AG09309 (cell line): ENCODE measurements around the gene SMNDC1.

Experiments
- DNase-seq: peaks from one replicate; pipeline ENCODE4 v3.0.0-alpha.2; 2010; ENCODE audit warnings: low read depth
- H3K4me3 ChIP-seq: 2 replicates; pipeline ENCODE4 v1.5.1; 2011; ENCODE audit warnings: mild to moderate bottlenecking, low read depth, low read length, moderate library complexity; ENCODE audit not compliant: control insufficient read depth
- TF ChIP-seq, protein P1 (sequence below): IDR thresholded peaks from 2 replicates; pipeline ENCODE4 v1.5.1; 2011; ENCODE audit warnings: mild to moderate bottlenecking, low read depth, low read length, inconsistent platforms; ENCODE audit not compliant: insufficient read depth, control insufficient read depth; ENCODE audit errors: missing control alignments

SMNDC1 gene

DNA sequence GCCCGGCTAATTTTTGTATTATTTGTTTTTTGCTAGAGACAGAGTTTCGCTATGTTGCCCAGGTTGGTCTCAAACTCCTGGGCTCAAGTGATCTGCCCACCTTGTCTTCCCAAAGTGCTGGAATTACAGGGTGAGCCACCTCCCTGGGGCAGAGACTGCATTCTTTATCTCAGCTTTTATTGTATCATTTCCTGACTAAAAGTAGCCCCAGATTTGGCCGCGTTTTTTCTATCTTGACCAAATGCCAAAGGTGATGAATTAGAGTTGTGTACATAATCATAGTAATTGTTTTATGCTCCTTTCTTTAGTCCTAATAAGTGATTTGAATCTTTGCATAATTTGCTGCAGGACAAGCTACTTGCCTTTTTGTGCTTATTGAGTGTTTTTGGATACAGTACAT lies 3.1 kb upstream of the SMNDC1 start:
- DNase-seq, result no peak
- no peak overlapping the region for H3K4me3 ChIP-seq
- TF ChIP-seq, protein P1, sequence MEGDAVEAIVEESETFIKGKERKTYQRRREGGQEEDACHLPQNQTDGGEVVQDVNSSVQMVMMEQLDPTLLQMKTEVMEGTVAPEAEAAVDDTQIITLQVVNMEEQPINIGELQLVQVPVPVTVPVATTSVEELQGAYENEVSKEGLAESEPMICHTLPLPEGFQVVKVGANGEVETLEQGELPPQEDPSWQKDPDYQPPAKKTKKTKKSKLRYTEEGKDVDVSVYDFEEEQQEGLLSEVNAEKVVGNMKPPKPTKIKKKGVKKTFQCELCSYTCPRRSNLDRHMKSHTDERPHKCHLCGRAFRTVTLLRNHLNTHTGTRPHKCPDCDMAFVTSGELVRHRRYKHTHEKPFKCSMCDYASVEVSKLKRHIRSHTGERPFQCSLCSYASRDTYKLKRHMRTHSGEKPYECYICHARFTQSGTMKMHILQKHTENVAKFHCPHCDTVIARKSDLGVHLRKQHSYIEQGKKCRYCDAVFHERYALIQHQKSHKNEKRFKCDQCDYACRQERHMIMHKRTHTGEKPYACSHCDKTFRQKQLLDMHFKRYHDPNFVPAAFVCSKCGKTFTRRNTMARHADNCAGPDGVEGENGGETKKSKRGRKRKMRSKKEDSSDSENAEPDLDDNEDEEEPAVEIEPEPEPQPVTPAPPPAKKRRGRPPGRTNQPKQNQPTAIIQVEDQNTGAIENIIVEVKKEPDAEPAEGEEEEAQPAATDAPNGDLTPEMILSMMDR, result no peak

DNA sequence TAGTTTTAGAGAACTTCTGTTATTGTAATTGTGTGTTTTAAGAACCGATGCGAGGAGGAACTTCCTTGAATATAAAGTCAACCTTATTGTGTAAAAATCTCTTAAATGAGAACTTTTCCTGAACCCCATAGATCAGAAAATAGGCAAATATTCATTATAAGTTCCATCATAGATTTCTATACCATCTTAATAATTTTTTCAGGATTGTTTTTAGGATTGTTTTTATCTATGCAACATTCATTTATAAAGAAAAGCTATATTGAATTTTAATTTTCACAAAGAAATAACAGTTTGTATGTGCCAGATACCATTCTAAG lies 1.7 kb upstream of the SMNDC1 start:
- TF ChIP-seq, protein P1, result no peak
- no peak for DNase-seq
- H3K4me3 ChIP-seq, result no peak overlapping the region

DNA sequence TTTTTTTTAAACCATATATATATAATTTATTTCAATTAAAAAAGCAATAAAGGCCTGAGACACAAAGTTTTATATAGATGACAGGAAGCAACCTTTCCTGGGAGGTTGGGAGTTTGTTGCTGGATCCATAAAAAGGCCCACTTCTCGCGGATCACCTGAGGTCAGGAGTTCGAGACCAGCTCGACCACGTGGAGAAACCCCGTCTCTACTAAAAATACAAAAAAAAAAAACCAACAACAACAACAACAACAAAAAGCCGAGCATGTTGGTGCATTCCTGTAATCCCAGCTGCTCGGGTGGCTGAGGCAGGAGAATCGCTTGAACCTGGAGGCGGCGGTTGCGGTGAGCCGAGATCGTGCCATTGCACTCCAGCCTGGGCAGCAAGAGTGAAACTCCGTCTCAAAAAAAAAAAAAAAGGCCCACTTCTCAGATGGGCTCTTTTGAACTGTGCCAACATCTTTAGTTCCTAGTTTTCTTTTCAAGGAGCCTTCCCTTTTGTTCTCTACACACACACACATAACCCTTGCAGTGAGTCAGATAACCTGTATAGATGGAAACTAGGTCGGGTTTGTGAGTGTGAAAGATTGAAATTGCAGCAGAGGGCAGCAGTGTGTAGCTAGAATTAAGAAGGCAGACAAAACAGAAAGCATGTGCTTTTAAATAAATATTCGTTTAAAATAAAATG lies 1.2 kb upstream of the SMNDC1 start:
- H3K4me3 ChIP-seq, result no peak overlapping the region

DNA sequence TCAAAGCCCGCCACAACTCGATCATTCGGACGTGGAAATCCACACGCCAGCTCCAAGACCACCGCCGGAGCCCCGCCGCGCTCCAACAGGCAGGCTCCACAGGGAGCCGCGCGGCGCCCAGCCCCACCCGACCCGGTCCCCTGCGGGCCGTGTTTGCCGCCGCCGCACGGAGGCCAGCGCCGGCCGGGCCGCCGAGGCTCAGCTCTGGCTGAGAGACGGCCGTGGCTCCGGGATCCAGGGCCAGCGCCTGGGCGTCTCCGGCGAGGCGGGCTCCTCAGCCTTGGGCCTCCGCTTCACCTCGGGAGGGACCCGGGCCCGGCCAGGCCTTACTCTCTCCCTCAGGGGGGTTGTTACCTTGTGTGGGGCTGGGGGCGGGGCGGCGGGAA lies 333 bp downstream of the SMNDC1 start:
- H3K4me3 ChIP-seq, result peak overlapping the region; percentile 53
- no peak for DNase-seq
- TF ChIP-seq, protein P1, result no peak

More for the DNA sequence above, 1.2 kb upstream of the SMNDC1 start:
- TF ChIP-seq, protein P1, result peak; percentile 59
- peak; percentile 82 for DNase-seq

DNA sequence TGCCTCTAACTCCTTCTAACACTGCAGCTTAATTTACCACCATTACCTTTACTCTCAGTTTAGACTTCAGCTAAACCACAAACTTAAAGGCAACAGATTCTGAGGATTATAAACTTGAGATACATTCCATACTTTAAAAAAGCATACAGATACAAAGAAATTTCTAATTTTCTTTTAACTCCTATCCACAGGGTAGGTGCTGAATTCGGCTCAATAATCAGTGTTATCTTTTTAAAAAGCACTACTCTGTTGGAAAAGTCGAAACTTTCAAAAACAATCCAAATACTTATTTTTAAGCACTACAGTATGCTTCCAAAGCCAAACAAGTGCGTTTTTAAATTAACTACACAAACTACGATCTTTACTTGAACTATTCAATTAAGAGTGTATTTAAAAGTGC lies 1.0 kb downstream of the SMNDC1 start:
- DNase-seq, result no peak
- TF ChIP-seq, protein P1, result no peak
- H3K4me3 ChIP-seq, result peak overlapping the region; percentile 53

DNA sequence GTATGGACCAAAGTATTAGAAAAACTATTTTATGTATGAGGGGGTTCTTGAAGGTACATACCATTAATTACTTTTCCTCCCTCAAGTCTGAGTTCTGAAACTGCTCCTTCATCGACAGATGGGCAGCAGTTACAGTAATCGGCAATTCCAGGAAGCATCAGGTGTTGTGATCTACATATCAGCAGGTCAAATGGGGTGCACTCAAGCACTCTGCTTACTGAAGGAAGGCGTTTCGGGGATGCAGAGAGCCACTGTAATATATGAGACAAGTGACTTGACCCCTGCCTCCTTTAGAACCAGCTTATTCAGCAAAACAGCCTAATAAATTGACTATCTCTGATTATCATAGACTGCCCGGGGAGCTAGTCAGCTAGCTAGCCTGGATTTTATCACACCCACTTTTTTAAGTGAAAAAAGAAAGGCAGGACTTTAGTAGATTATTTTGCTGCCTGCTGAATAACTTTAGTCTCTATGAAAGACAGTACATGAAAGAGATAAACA lies 4.2 kb downstream of the SMNDC1 start:
- H3K4me3 ChIP-seq, result no peak overlapping the region
- no peak for DNase-seq
- TF ChIP-seq, protein P1, result no peak
